Loucy (cell line): ENCODE results near the gene MMRN2.

Experiments used
- H2AFZ ChIP-seq: fragments of 200-600 bp; sonication (generic); 2 replicates; pipeline ENCODE4 v1.6.0; 2016; ENCODE audit warnings: antibody characterized with exemption, mild to moderate bottlenecking, low read length, moderate library complexity
- H3F3A ChIP-seq: fragments of 200-600 bp; 2 replicates; pipeline ENCODE4 v1.6.0; 2016; ENCODE audit warnings: antibody characterized with exemption, low read depth, mild to moderate bottlenecking
- H3K27me3 ChIP-seq: fragments of 200-600 bp; sonication (generic); 2 replicates; pipeline ENCODE4 v1.6.1; 2014; ENCODE audit warnings: low read length, mild to moderate bottlenecking; ENCODE audit not compliant: insufficient read depth, poor library complexity, severe bottlenecking
- H3K36me3 ChIP-seq: fragments of 200-600 bp; sonication (generic); 2 replicates; pipeline ENCODE4 v1.6.1; 2016; ENCODE audit warnings: low read length; ENCODE audit not compliant: insufficient read depth
- H3K4me1 ChIP-seq: fragments of 200-600 bp; sonication (generic); 2 replicates; pipeline ENCODE4 v1.5.1; 2014; ENCODE audit warnings: low read length, mild to moderate bottlenecking; ENCODE audit not compliant: insufficient read depth, poor library complexity, severe bottlenecking
- H3K4me2 ChIP-seq: fragments of 200-600 bp; sonication (generic); 2 replicates; pipeline ENCODE4 v1.6.0; 2014; ENCODE audit warnings: antibody characterized with exemption, low read length, low read depth, mild to moderate bottlenecking; ENCODE audit not compliant: poor library complexity, severe bottlenecking
- H3K4me3 ChIP-seq: fragments of 200-600 bp; sonication (generic); 2 replicates; pipeline ENCODE4 v1.5.1; 2014; ENCODE audit warnings: low read length, mild to moderate bottlenecking, mixed read lengths; ENCODE audit not compliant: poor library complexity, severe bottlenecking
- H3K79me2 ChIP-seq: fragments of 200-600 bp; sonication (generic); 2 replicates; pipeline ENCODE4 v1.6.1; 2014; ENCODE audit warnings: low read length; ENCODE audit not compliant: insufficient read depth
- H3K9ac ChIP-seq: fragments of 200-600 bp; sonication (generic); 2 replicates; pipeline ENCODE4 v1.6.0; 2014; ENCODE audit warnings: mild to moderate bottlenecking, low read depth, low read length, moderate library complexity; ENCODE audit not compliant: poor library complexity, severe bottlenecking
- H3K9me2 ChIP-seq: fragments of 200-600 bp; sonication (generic); replicated peaks from 2 replicates; pipeline ENCODE4 v1.6.1; 2016; ENCODE audit warnings: low read depth, low read length, mixed read lengths
- H3K9me3 ChIP-seq: fragments of 200-600 bp; sonication (generic); 2 replicates; pipeline ENCODE4 v1.6.1; 2014; ENCODE audit warnings: mild to moderate bottlenecking, antibody characterized with exemption, low read length, low read depth; ENCODE audit not compliant: insufficient read depth
- H4K20me1 ChIP-seq: fragments of 200-600 bp; sonication (generic); 2 replicates; pipeline ENCODE4 v1.6.0; 2014; ENCODE audit warnings: antibody characterized with exemption, low read length, mild to moderate bottlenecking; ENCODE audit not compliant: insufficient read depth, poor library complexity, severe bottlenecking
- CTCF ChIP-seq: fragments of 200-600 bp; sonication (generic); conservative IDR thresholded peaks from 2 replicates; pipeline ENCODE4 v1.5.1; 2014; ENCODE audit warnings: mild to moderate bottlenecking, antibody characterized with exemption, low read length
- EZH2phosphoT487 ChIP-seq: fragments of 200-600 bp; IDR thresholded peaks from 2 replicates; pipeline ENCODE4 v1.6.1; 2018; ENCODE audit warnings: antibody characterized with exemption, mild to moderate bottlenecking, moderate library complexity, borderline replicate concordance

MMRN2 gene

GRCh38 chr10:86967481-86967941 is 10.1 kb upstream of the MMRN2 start:
- no peak overlapping the region for H2AFZ ChIP-seq
- no peaks in the 10 kb centered on the region for H3K9me3 ChIP-seq
- H3K36me3 ChIP-seq: no peaks in the 10 kb centered on the region
- no peaks in the 10 kb centered on the region for H3K27me3 ChIP-seq
- H3K4me3 ChIP-seq: no peak overlapping the region
- H4K20me1 ChIP-seq: no peaks in the 10 kb centered on the region
- H3K79me2 ChIP-seq: no peaks in the 10 kb centered on the region
- TF ChIP-seq EZH2phosphoT487: no peak
- TF ChIP-seq CTCF: no peak
- no peak overlapping the region for H3K4me2 ChIP-seq
- H3K9ac ChIP-seq: no peak overlapping the region
- peaks cover 5% of the 10 kb centered on the region for H3K4me1 ChIP-seq
- H3F3A ChIP-seq: no peaks in the 10 kb centered on the region
- no peaks in the 10 kb centered on the region for H3K9me2 ChIP-seq

GRCh38 chr10:86965986-86966654 is 8.7 kb upstream of the MMRN2 start:
- no peak for TF ChIP-seq CTCF
- TF ChIP-seq EZH2phosphoT487: no peak
- Histone ChIP-seq H3K79me2 (no peaks in the 10 kb centered on the region), H4K20me1 (no peaks in the 10 kb centered on the region), H3K4me1 (peaks cover 5% of the 10 kb centered on the region), H2AFZ (peak overlapping the region; percentile 26), H3K9me2 (no peaks in the 10 kb centered on the region), H3K9me3 (no peaks in the 10 kb centered on the region), H3K36me3 (no peaks in the 10 kb centered on the region), H3F3A (no peaks in the 10 kb centered on the region), H3K27me3 (no peaks in the 10 kb centered on the region), H3K4me2 (no peak overlapping the region), H3K4me3 (no peak overlapping the region), H3K9ac (no peak overlapping the region)

DNA sequence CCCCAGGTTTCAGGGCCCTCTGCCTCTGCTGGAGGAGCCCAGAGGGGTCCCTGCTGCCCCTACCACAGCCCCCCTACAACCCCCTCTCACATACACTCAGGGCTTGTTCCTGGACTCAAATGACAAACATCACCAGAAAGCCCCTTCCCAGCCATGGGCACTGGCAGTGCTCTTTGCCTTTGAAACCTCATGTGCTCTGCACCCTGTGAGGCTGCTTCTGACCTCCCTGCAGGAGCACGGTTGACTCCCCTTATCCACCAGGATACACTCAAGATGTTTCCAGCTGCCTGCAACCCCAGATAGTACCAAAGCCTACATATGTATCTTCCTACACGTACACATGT is 7.4 kb upstream of the MMRN2 start:
- H3K36me3 ChIP-seq: no peaks in the 10 kb centered on the region
- no peaks in the 10 kb centered on the region for H3K9me3 ChIP-seq
- no peaks in the 10 kb centered on the region for H3K9me2 ChIP-seq
- no peak overlapping the region for H2AFZ ChIP-seq
- no peak overlapping the region for H3K4me2 ChIP-seq
- no peaks in the 10 kb centered on the region for H4K20me1 ChIP-seq
- peaks cover 5% of the 10 kb centered on the region for H3K4me1 ChIP-seq
- TF ChIP-seq CTCF (no peak), EZH2phosphoT487 (no peak)
- no peaks in the 10 kb centered on the region for H3F3A ChIP-seq
- H3K79me2 ChIP-seq: no peaks in the 10 kb centered on the region
- no peaks in the 10 kb centered on the region for H3K27me3 ChIP-seq
- H3K9ac ChIP-seq: no peak overlapping the region
- H3K4me3 ChIP-seq: no peak overlapping the region
